Fibroblast of pulmonary artery (primary cell): ENCODE results near the gene SPAG4.

ENCODE experiments used
- DNase-seq: peaks from one replicate; pipeline ENCODE4 v3.0.0-alpha.2; 2010; ENCODE audit warnings: low read depth
- H3K4me3 ChIP-seq: replicated peaks from 2 replicates; pipeline ENCODE4 v1.5.1; 2011; ENCODE audit warnings: low read depth, mild to moderate bottlenecking, control low read depth, low read length, moderate library complexity
- CTCF ChIP-seq: IDR thresholded peaks from 2 replicates; pipeline ENCODE4 v1.5.1; 2011; ENCODE audit warnings: mild to moderate bottlenecking, control low read depth, low read length, inconsistent platforms; ENCODE audit errors: missing control alignments

Gene SPAG4

GRCh38 chr20:35643045-35643444 is 27.4 kb downstream of the SPAG4 start:
- no peak overlapping the region for H3K4me3 ChIP-seq
- no peak for DNase-seq
- TF ChIP-seq CTCF = no peak

GRCh38 chr20:35644806-35645205 is 29.2 kb downstream of the SPAG4 start:
- no peak overlapping the region for H3K4me3 ChIP-seq
- no peak for TF ChIP-seq CTCF
- DNase-seq = no peak

GRCh38 chr20:35648836-35649235 is 33.2 kb downstream of the SPAG4 start:
- TF ChIP-seq CTCF = no peak
- DNase-seq = peak; percentile 61
- no peak overlapping the region for H3K4me3 ChIP-seq

GRCh38 chr20:35650632-35651031 is 35.0 kb downstream of the SPAG4 start:
- DNase-seq = no peak
- H3K4me3 ChIP-seq = no peak overlapping the region
- no peak for TF ChIP-seq CTCF

- H3K4me3 ChIP-seq = no peak overlapping the region
- TF ChIP-seq CTCF = no peak
- no peak for DNase-seq
Measured at GRCh38 chr20:35651958-35652357, 36.3 kb downstream of the SPAG4 start.

- TF ChIP-seq CTCF = no peak
- DNase-seq = no peak
- no peak overlapping the region for H3K4me3 ChIP-seq
Measured at GRCh38 chr20:35652641-35653429, 37.2 kb downstream of the SPAG4 start.

GRCh38 chr20:35653430-35653734 is 37.8 kb downstream of the SPAG4 start:
- no peak for TF ChIP-seq CTCF
- H3K4me3 ChIP-seq = no peak overlapping the region
- no peak for DNase-seq
